ENCODE measurements around the gene COL12A1.

- TF ChIP-seq CTCF (IDR thresholded peaks at IDR 0.05; ENCODE audit: insufficient read depth, low read length) (no peak), POLR2AphosphoS5 (IDR thresholded peaks at IDR 0.05; ENCODE audit: low read depth) (no peak)
- TF ChIP-seq, protein P1, sequence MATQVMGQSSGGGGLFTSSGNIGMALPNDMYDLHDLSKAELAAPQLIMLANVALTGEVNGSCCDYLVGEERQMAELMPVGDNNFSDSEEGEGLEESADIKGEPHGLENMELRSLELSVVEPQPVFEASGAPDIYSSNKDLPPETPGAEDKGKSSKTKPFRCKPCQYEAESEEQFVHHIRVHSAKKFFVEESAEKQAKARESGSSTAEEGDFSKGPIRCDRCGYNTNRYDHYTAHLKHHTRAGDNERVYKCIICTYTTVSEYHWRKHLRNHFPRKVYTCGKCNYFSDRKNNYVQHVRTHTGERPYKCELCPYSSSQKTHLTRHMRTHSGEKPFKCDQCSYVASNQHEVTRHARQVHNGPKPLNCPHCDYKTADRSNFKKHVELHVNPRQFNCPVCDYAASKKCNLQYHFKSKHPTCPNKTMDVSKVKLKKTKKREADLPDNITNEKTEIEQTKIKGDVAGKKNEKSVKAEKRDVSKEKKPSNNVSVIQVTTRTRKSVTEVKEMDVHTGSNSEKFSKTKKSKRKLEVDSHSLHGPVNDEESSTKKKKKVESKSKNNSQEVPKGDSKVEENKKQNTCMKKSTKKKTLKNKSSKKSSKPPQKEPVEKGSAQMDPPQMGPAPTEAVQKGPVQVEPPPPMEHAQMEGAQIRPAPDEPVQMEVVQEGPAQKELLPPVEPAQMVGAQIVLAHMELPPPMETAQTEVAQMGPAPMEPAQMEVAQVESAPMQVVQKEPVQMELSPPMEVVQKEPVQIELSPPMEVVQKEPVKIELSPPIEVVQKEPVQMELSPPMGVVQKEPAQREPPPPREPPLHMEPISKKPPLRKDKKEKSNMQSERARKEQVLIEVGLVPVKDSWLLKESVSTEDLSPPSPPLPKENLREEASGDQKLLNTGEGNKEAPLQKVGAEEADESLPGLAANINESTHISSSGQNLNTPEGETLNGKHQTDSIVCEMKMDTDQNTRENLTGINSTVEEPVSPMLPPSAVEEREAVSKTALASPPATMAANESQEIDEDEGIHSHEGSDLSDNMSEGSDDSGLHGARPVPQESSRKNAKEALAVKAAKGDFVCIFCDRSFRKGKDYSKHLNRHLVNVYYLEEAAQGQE (IDR thresholded peaks at IDR 0.05; ENCODE audit: insufficient replicate concordance, low read depth), result no peak
These were observed 75.1 kb downstream of the COL12A1 start for GRCh38 chr6:75130784-75131183.

Measured in HL-60 (cell line).